HepG2 (cell line): Measurements from ENCODE around the gene KCTD15. TPM values are rescaled to one million over a fixed set of nuclear protein-coding genes. Genes with fewer than 3 reads are reported as not detected.

Source experiments
- HDAC2 ChIP-seq: sonication (generic); formaldehyde crosslinking; IDR thresholded peaks from 2 replicates; pipeline ENCODE4 v1.4.0; 2020; ENCODE audit warnings: missing genetic modification reagents
- HNF4G ChIP-seq, 2 experiments: sonication (generic) in 1 of 2; formaldehyde crosslinking in 1 of 2; IDR thresholded peaks; 2 replicates each; pipeline versions ENCODE4 v1.4.0 to v1.6.1; 2011 to 2020; ENCODE audit warnings: borderline replicate concordance in 2 of 2, low read depth in 2 of 2, mild to moderate bottlenecking in 2 of 2, low read length in 1 of 2, missing genetic modification reagents in 1 of 2, moderate library complexity in 1 of 2
- HNRNPUL1 ChIP-seq: fragments of 200-400 bp; formaldehyde crosslinking; IDR thresholded peaks from 2 replicates; pipeline ENCODE4 v1.6.1; 2017; ENCODE audit warnings: low read depth, mild to moderate bottlenecking, low read length, moderate library complexity
- KAT8 ChIP-seq: IDR thresholded peaks from 2 replicates; pipeline ENCODE4 v1.6.1; 2016; ENCODE audit warnings: missing genetic modification reagents, missing compliant biosample characterization
- MYC ChIP-seq: sonication (generic); formaldehyde crosslinking; IDR thresholded peaks from 2 replicates; pipeline ENCODE4 v1.9.0; 2021; ENCODE audit warnings: missing genetic modification reagents, borderline replicate concordance
- PHF20 ChIP-seq: sonication (generic); formaldehyde crosslinking; IDR thresholded peaks from 2 replicates; pipeline ENCODE4 v1.5.0; 2020; ENCODE audit warnings: mild to moderate bottlenecking, missing genetic modification reagents
- POLR2A ChIP-seq, 2 experiments: IDR thresholded peaks; 2 replicates each; pipeline ENCODE4 v1.6.1; 2011; ENCODE audit warnings: low read depth in 2 of 2, low read length in 2 of 2, mild to moderate bottlenecking in 1 of 2, moderate library complexity in 1 of 2; ENCODE audit not compliant: insufficient read depth in 1 of 2
- SMAD3 ChIP-seq: sonication (generic); formaldehyde crosslinking; IDR thresholded peaks from 2 replicates; pipeline ENCODE4 v1.4.0; 2020; ENCODE audit warnings: missing genetic modification reagents
- WIZ ChIP-seq: sonication (generic); formaldehyde crosslinking; IDR thresholded peaks from 2 replicates; pipeline ENCODE4 v1.5.1; 2020; ENCODE audit warnings: mild to moderate bottlenecking, missing genetic modification reagents
- YEATS2 ChIP-seq: sonication (generic); formaldehyde crosslinking; IDR thresholded peaks from 2 replicates; pipeline ENCODE4 v1.4.0; 2020; ENCODE audit warnings: missing genetic modification reagents, borderline replicate concordance
- ZBTB38 ChIP-seq: sonication (generic); formaldehyde crosslinking; IDR thresholded peaks from 2 replicates; pipeline ENCODE4 v1.5.1; 2020; ENCODE audit warnings: mild to moderate bottlenecking, missing genetic modification reagents
- ZNF331 ChIP-seq: sonication (generic); formaldehyde crosslinking; IDR thresholded peaks from 2 replicates; pipeline ENCODE4 v1.4.0; 2020; ENCODE audit warnings: missing genetic modification reagents
- ZNF598 ChIP-seq: sonication (generic); formaldehyde crosslinking; IDR thresholded peaks from 2 replicates; pipeline ENCODE4 v1.5.1; 2020; ENCODE audit warnings: mild to moderate bottlenecking, missing genetic modification reagents, borderline replicate concordance
- ZNF644 ChIP-seq: IDR thresholded peaks from 2 replicates; pipeline ENCODE4 v1.6.1; 2016; ENCODE audit warnings: low read depth
- ZNF670 ChIP-seq: sonication (generic); formaldehyde crosslinking; IDR thresholded peaks from 2 replicates; pipeline ENCODE4 v1.8.0; 2022; ENCODE audit warnings: mild to moderate bottlenecking, missing genetic modification reagents, borderline replicate concordance
- ZNF709 ChIP-seq: sonication (generic); formaldehyde crosslinking; IDR thresholded peaks from 2 replicates; pipeline ENCODE4 v1.5.0; 2020; ENCODE audit warnings: mild to moderate bottlenecking, missing genetic modification reagents
- ZNF713 ChIP-seq: sonication (generic); formaldehyde crosslinking; IDR thresholded peaks from 2 replicates; pipeline ENCODE4 v1.4.0; 2020; ENCODE audit warnings: mild to moderate bottlenecking, missing genetic modification reagents
- polyA plus RNA-seq, 8 experiments: library from polyadenylated mRNA; depleted of rRNA in 3 of 8; stranded (reverse) in 7 of 8; unstranded in 1 of 8; fragments of >200 nt; fragmentation: Illumina TruSeq in 4 of 8; extraction: Trizol in 4 of 8; gene quantifications; 2 replicates each; pipeline versions ENCODE4 v1.2.1 to v1.2.3, GENCODE V29; 2011 to 2016; ENCODE audit warnings: low read depth in 4 of 8, missing spikeins in 1 of 8, mixed read lengths in 1 of 8; ENCODE audit not compliant: insufficient read depth in 1 of 8
- total RNA-seq, 5 experiments: library from RNA; depleted of rRNA; stranded (reverse); fragments of >200 nt; fragmentation: Illumina TruSeq; extraction: Trizol; gene quantifications; 2 replicates each; pipeline ENCODE4 v1.2.3, GENCODE V29; 2016; ENCODE audit warnings: low read depth in 1 of 5
- TF ChIP-seq, protein P1 (sequence below): sonication (generic); formaldehyde crosslinking; IDR thresholded peaks from 2 replicates; pipeline ENCODE4 v1.8.0; 2022; ENCODE audit warnings: mild to moderate bottlenecking, missing genetic modification reagents, borderline replicate concordance
- TF ChIP-seq, protein P2 (sequence below): sonication (generic); formaldehyde crosslinking; IDR thresholded peaks from 2 replicates; pipeline ENCODE4 v1.4.0; 2020; ENCODE audit warnings: missing genetic modification reagents

Gene KCTD15
- total and polyA plus RNA-seq, 2 of the 13 experiments (the other 11 are each of a cell fraction or from before 2014, with no cell fraction given) = 13.2 to 16.7 TPM

DNA sequence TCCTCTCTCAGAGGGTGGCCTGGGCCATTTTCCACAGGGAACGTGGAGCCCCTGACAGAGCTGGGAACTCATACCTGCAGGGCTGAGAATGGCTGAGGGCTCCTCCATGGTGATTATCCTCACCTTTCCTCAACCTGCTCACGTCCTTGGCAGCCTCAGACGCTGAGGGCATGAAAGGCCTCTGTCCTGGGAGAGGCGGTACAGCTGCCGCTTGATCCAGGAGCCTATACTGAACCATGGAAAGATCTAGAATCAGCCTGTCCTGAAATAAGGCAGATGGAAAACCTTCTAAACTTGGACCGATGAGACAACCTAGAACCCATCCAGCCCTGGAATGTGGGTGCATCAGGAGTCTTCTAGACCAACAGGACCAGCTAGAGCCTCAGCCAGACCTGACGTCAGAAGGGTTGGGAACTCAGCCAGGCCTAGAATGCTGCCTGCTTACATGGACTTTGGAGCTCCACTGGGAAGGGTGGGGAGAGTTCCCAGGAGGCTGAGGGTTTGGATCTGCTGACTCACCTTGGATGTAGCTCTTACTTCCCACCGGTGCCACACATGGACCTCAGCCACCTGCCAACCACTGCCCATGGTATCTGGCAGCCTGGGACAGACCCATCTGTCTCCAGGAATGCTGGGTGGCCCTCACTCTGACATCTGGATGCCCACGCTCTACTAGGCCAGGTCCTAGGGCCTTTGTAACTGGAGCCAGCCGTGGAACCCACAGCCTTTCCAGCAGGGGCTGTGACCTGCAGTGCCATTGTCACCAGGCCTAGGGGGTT lies 7.5 kb downstream of the KCTD15 start (continued):
- TF ChIP-seq ZNF598 (CRISPR knock-in tag) = no peak
- TF ChIP-seq YEATS2 = peak; percentile 63; the same call in 1 of the 2 replicates
- TF ChIP-seq, protein P1, sequence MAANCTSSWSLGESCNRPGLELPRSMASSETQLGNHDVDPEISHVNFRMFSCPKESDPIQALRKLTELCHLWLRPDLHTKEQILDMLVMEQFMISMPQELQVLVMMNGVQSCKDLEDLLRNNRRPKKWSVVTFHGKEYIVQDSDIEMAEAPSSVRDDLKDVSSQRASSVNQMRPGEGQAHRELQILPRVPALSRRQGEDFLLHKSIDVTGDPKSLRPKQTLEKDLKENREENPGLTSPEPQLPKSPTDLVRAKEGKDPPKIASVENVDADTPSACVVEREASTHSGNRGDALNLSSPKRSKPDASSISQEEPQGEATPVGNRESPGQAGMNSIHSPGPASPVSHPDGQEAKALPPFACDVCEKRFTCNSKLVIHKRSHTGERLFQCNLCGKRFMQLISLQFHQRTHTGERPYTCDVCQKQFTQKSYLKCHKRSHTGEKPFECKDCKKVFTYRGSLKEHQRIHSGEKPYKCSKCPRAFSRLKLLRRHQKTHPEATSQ = no peak
- peak; percentile 62; the same call in 1 of the 2 replicates for TF ChIP-seq ZNF331
- 0 out of 2 replicates have a peak, but pooled peaks have one; percentile 15 for TF ChIP-seq KAT8
- 0 out of 2 replicates have a peak, but pooled peaks have one; percentile 30 for TF ChIP-seq MYC (CRISPR knock-in tag)
- TF ChIP-seq ZNF709 (CRISPR knock-in tag) = no peak
- 0 out of 2 replicates have a peak, but pooled peaks have one; percentile 34 for TF ChIP-seq ZNF644 (CRISPR knock-in tag)
- no peak for TF ChIP-seq SMAD3
- TF ChIP-seq ZNF713 = no peak
- 0 out of 2 replicates have a peak, but pooled peaks have one; percentile 39 for TF ChIP-seq ZBTB38 (CRISPR knock-in tag)
- no peak for TF ChIP-seq PHF20
- TF ChIP-seq, protein P2, sequence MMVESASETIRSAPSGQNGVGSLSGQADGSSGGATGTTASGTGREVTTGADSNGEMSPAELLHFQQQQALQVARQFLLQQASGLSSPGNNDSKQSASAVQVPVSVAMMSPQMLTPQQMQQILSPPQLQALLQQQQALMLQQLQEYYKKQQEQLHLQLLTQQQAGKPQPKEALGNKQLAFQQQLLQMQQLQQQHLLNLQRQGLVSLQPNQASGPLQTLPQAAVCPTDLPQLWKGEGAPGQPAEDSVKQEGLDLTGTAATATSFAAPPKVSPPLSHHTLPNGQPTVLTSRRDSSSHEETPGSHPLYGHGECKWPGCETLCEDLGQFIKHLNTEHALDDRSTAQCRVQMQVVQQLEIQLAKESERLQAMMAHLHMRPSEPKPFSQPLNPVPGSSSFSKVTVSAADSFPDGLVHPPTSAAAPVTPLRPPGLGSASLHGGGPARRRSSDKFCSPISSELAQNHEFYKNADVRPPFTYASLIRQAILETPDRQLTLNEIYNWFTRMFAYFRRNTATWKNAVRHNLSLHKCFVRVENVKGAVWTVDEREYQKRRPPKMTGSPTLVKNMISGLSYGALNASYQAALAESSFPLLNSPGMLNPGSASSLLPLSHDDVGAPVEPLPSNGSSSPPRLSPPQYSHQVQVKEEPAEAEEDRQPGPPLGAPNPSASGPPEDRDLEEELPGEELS (CRISPR knock-in tag) = no peak
- TF ChIP-seq HDAC2 = peak; percentile 34; the same call in 1 of the 2 replicates
- no peak for TF ChIP-seq HNRNPUL1
- TF ChIP-seq POLR2A (IDR thresholded peaks at IDR 0.05; ENCODE audit: insufficient read depth in 1 of 2, low read depth in 2 of 2, low read length in 2 of 2) = 0 out of 4 replicates have a peak, but pooled peaks of 1 of the 2 experiments have one; percentile 18
- no peak for TF ChIP-seq WIZ (CRISPR knock-in tag)
- TF ChIP-seq HNF4G (IDR thresholded peaks at IDR 0.05; ENCODE audit: borderline replicate concordance, low read depth, low read length) = peak; percentile 65; the same call in 1 of the 2 replicates
- no peak for TF ChIP-seq HNF4G (CRISPR knock-in tag; IDR thresholded peaks at IDR 0.05; ENCODE audit: borderline replicate concordance, low read depth)
- 0 out of 2 replicates have a peak, but pooled peaks have one; percentile 32 for TF ChIP-seq ZNF670 (CRISPR knock-in tag)
